ENCODE data around the gene FIBP. TPM values are rescaled to one million over a fixed set of nuclear protein-coding genes. Genes with fewer than 3 reads are reported as not detected.

The FIBP gene
- total RNA-seq, 3 donors from 2014 or later = 51.2 to 68.5 (median 51.7) TPM

DNA sequence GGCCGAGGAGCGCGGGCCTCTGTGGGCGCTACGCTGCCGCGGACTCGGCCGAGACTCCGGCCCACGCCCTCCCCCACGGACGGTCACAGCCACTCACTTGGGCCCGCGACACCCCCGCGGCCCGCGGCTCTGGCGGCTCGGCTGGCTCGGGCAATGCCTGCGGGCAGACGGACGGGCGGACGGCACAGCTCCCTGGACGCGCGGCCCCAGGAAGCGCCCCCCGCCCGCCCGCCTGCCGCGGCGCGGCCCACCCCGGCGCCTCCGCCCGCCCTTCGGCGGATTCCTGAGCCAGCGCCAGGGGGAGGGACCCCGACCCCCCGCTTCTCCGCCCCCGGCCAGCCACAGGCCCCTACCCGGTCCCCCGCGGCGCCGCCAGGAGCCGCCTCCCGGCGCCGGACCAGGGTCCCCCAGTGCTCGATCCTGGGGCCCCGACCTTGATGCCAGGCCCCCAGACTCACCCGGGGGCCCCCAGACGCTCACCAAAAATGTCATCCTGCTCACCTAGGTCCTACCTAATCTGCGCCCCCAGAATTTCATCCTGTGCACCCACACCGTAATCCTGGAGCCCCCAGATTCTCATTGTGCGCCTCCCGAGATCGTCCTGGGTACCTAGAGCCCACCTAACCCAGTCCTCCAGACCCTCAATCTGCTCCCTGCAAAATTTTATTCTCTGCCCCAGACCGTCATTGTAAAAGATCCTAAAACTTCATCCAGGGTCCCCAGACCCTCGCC is 15.5 kb downstream of the FIBP start, which contains the start of gene EFEMP2:
TSS of gene EFEMP2 (minus strand) at position 215 of the 732 bp plus-strand sequence. CDS start 446 bp downstream, outside the sequence.
- Histone ChIP-seq H3K4me3 (peak within 1 kb of the TSS; percentile 53 to 88 (median 65)), H3K27ac (peak within 1 kb of the TSS; percentile 88 to 97), H3K4me1 (peaks cover 0 to 10% of the 10 kb centered on the region in 2 donors), H3K36me3 (no peaks in the 10 kb centered on the region), H3K9me3 (no peaks in the 10 kb centered on the region), H3K27me3 (no peaks in the 10 kb centered on the region)
- DNase-seq (ENCODE audit: low spot score in 2 of 2) = no peak
- intact Hi-C loops (cut with DNase I; ENCODE audit: low total_unique reads) = no loop called here
- TF ChIP-seq, protein P1, sequence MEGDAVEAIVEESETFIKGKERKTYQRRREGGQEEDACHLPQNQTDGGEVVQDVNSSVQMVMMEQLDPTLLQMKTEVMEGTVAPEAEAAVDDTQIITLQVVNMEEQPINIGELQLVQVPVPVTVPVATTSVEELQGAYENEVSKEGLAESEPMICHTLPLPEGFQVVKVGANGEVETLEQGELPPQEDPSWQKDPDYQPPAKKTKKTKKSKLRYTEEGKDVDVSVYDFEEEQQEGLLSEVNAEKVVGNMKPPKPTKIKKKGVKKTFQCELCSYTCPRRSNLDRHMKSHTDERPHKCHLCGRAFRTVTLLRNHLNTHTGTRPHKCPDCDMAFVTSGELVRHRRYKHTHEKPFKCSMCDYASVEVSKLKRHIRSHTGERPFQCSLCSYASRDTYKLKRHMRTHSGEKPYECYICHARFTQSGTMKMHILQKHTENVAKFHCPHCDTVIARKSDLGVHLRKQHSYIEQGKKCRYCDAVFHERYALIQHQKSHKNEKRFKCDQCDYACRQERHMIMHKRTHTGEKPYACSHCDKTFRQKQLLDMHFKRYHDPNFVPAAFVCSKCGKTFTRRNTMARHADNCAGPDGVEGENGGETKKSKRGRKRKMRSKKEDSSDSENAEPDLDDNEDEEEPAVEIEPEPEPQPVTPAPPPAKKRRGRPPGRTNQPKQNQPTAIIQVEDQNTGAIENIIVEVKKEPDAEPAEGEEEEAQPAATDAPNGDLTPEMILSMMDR (IDR thresholded peaks at IDR 0.05) = no peak
- no peak for TF ChIP-seq POLR2A (IDR thresholded peaks at IDR 0.05)

DNA sequence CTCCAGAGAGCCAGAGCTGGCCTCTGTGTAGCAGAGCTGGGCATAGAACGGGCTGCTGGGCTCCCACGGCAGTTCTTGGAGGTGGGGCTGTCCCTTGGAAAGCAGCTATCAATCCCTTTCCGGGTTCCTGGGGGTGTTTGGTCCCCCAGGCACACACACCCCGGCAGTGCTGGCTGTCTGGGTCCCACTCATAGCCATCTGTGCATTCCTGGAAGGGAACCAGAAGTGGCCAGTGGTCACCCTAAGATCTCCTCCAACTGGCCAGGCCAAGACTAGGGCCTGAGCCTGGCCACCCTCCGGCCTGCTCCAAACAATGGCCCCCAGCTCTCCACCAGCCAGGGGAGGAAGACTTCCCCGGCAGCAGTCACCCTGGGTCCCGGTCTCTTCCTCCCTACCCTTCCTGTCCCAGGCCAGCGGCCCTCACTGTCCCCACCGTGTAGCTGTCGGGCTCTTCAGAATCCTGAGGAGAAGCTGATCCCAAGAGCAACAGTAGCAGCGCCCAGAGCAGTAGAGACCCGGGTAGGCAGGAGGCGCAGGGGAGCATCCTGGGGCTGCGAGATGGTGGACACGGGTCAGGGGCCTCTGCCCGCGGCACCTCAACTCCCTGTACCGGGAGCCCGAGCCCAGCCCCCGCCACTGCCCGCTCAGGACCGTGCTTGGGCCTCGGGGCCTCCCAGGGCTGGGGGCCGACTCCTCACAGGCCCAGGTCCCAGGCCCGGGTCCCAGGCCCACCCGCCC is 16.3 kb downstream of the FIBP start:
- peak overlapping the region; percentile 88 to 97 for H3K27ac ChIP-seq
- no peaks in the 10 kb centered on the region for H3K27me3 ChIP-seq
- no peak for DNase-seq (ENCODE audit: low spot score in 2 of 2)
- peaks cover 0 to 10% of the 10 kb centered on the region in 2 donors for H3K4me1 ChIP-seq
- TF ChIP-seq POLR2AphosphoS5 (IDR thresholded peaks at IDR 0.05) = no peak
- TF ChIP-seq POLR2A (IDR thresholded peaks at IDR 0.05) = no peak
- TF ChIP-seq, protein P1 (IDR thresholded peaks at IDR 0.05) = no peak
- no peaks in the 10 kb centered on the region for H3K9me3 ChIP-seq
- H3K36me3 ChIP-seq = no peaks in the 10 kb centered on the region
- H3K4me3 ChIP-seq = peak overlapping the region; percentile 53 to 88 (median 65)
- intact Hi-C loops (cut with DNase I; ENCODE audit: low total_unique reads) = no loop called here

DNA sequence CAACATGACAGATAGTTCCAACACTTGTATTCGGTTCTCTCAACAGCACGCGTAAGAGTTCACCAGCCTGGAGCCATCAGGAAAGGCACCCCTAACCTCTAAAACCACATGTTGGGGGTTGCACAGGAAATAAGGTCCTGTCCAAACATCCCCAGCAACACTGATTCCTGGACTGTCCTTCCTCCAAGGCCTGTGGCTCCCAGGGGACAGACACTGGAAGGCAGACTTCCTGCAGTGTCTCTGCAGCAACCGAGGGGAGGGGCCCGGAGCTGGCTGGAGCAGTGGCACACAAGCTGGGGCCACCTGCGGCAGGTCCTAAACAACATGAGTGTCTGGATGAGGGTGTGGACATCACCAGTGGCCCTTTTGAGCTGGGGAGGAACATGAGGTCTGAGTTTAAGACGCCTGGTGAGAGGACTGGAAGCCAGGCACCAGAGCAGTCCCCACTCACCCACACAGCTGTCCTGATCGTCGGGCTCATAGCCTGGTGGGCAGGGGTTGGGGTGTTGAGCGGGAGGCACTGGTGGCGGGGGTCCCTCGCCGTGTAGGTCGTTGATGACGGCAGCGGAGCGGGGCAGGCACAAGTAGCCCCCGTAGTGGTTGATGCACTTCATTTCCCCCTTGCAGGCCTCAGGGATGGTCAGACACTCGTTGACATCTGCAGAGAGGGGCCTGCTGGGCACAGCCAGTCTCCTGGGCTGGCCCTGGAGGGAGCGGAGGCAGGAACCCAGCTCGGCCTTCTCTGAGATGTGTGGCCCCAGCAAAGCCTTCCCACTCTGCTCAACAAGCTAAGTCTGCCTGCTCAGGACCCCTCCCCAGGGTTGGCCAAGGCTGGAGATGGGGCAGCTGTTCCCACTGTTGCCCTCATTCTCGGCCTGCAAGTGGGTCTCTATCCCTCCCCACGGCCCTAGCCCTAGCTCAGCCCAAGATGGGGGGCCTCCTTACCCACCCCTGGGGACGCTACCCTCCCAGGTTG is 17.3 kb downstream of the FIBP start:
- Histone ChIP-seq H3K27me3 (no peaks in the 10 kb centered on the region), H3K4me1 (peaks cover 0 to 10% of the 10 kb centered on the region in 2 donors), H3K9me3 (no peaks in the 10 kb centered on the region), H3K27ac (peak overlapping the region; percentile 88 to 97), H3K4me3 (peak overlapping the region; percentile 53 to 88 (median 65)), H3K36me3 (no peaks in the 10 kb centered on the region)
- intact Hi-C loops (cut with DNase I; ENCODE audit: low total_unique reads) = no loop called here
- TF ChIP-seq, protein P1 (IDR thresholded peaks at IDR 0.05) = no peak
- no peak for TF ChIP-seq POLR2A (IDR thresholded peaks at IDR 0.05)
- TF ChIP-seq POLR2AphosphoS5 (IDR thresholded peaks at IDR 0.05) = no peak
- no peak for DNase-seq (ENCODE audit: low spot score in 2 of 2)

DNA sequence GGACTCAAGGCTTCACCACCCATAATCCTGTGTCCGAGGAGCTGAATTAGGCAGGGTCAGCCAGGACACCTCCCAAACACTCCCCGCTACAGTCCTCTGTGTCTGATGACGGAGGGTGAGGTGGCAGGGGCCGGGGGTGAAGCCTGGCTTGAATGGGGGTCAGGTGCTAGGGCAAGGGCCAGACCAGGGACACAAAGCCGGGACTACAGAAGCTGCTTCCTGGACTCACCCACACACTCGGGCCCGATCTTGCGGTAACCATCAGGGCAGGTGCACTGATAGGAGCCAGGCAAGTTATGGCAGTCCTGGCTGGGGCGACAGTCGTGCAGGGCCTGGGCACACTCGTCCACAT is 18.0 kb downstream of the FIBP start:
- peak overlapping the region in 1 of 2 donors; percentile 97 for H3K27ac ChIP-seq
- no peaks in the 10 kb centered on the region for H3K9me3 ChIP-seq
- peak overlapping the region in 1 of 3 donors; percentile 88 for H3K4me3 ChIP-seq
- H3K4me1 ChIP-seq = peaks cover 0 to 10% of the 10 kb centered on the region in 2 donors
- DNase-seq (ENCODE audit: low spot score in 2 of 2) = no peak
- intact Hi-C loops (cut with DNase I; ENCODE audit: low total_unique reads) = no loop called here
- no peak for TF ChIP-seq POLR2A (IDR thresholded peaks at IDR 0.05)
- no peaks in the 10 kb centered on the region for H3K27me3 ChIP-seq
- H3K36me3 ChIP-seq = no peaks in the 10 kb centered on the region

DNA sequence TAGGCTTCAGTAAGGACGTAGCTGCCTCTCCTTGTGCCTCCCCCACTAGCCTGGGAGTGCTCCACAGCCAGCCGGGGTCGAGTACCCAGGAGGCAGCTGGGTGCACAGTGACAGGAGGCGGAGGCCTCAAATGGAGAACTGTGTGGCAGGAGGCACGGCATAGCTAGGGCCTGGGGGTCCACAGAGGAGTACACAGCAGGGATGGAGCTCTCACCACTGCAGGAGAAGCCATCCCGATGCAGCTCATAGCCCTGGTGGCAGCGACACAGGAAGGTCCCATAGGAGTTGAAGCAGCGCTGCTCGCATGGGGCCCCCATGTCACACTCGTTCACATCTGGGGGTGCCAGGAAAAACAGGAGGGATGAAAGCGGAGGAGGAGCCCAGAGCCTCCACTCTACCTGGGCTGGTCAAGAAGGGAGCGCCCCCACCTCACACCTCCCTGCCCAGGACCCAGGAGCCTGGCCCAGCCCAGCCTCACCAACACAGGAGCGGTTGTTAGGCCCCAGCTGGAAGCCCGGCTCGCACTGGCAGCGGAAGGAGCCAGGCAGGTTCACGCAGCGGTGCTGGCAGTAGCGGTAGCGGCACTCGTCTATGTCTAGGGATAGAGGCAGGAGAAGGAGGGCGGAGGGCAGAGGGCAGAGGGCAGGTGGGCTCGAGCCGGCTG is 18.5 kb downstream of the FIBP start:
- DNase-seq (ENCODE audit: low spot score in 2 of 2) = no peak
- Histone ChIP-seq H3K36me3 (no peaks in the 10 kb centered on the region), H3K4me1 (peaks cover 0 to 10% of the 10 kb centered on the region in 2 donors), H3K9me3 (no peaks in the 10 kb centered on the region), H3K27ac (peak overlapping the region in 1 of 2 donors; percentile 97), H3K4me3 (no peak overlapping the region), H3K27me3 (no peaks in the 10 kb centered on the region)
- TF ChIP-seq, protein P1 (IDR thresholded peaks at IDR 0.05) = no peak
- TF ChIP-seq POLR2A (IDR thresholded peaks at IDR 0.05) (no peak), POLR2AphosphoS5 (IDR thresholded peaks at IDR 0.05) (no peak)
- intact Hi-C loops (cut with DNase I; ENCODE audit: low total_unique reads) = no loop called here
